Airway epithelial cell (primary cell): ENCODE data around the gene AIG1. TPM values are rescaled to one million over a fixed set of nuclear protein-coding genes. Genes with fewer than 3 reads are reported as not detected.

ENCODE experiments used
- total RNA-seq: library from RNA; depleted of rRNA; stranded (reverse); fragments of >200 nt; gene quantifications from 2 replicates; pipeline ENCODE4 v1.2.3, GENCODE V29; 2015

AIG1 gene
- 55.2 and 55.6 TPM in 2 replicates for total RNA-seq

GRCh38 chr6:143060806-143061596, at the start of gene AIG1:
TSS of gene AIG1 (plus strand) at chr6:143060889. CDS start at chr6:143060926, 37 bp downstream.

Other genes starting within 250 kb of the AIG1 start
- 8.7 and 15.7 TPM in 2 replicates for gene HIVEP2, start 115.7 kb upstream of the AIG1 start, total RNA-seq